ENCODE data around the gene PNMA6E.

PNMA6E gene

DNA sequence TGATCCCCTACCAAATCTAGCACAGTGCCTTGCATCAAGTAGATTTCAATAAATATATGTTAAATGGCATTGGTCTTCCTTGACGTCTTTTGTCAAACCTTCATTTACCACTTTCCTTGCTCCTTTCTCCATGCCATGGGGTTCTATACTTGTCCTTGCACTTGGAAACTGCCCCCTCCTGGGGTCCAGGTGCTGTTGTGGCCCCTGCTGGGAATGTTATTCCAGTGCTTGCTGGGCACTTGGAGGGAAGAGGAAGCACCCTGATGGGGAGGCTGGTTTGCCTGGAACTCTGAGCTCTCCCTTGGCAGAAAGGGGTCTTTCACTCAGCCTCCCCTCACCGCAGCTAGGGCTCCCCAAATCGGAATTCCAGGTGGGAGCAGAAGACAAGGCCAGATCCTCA lies 48.3 kb downstream of the PNMA6E start:
- H3K27ac Mint-ChIP-seq = no peak overlapping the region
- peaks cover 6% of the 10 kb centered on the region for H3K9me3 Mint-ChIP-seq
- H3K36me3 Mint-ChIP-seq (ENCODE audit: low read depth) = peaks cover 28% of the 10 kb centered on the region

DNA sequence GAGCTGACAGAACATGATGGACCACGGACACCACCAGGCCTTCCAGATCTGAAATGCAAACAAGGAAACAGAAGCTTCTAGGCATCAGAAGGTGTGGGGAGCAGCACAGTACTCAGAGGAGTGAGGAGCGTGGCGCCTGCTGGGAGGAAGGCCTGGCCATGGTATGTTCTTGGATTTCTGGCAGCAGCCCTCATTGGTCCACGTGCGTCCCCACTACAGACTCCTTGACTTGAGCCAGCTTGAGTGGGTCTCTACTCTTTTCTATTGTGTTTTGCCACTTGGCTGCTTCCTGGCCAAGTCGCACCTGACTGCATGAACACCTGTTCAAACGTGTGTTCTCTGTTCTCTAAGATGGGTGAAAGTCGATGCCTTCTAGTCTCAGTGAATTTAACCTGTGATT lies 49.2 kb downstream of the PNMA6E start:
- H3K4me3 Mint-ChIP-seq = no peak overlapping the region
- no peak overlapping the region for H3K27ac Mint-ChIP-seq
- no peaks in the 10 kb centered on the region for H3K4me1 Mint-ChIP-seq (ENCODE audit: low read depth)
- no peaks in the 10 kb centered on the region for H3K9me3 Mint-ChIP-seq
- peaks cover 28% of the 10 kb centered on the region for H3K36me3 Mint-ChIP-seq (ENCODE audit: low read depth)
- no peaks in the 10 kb centered on the region for H3K27me3 Mint-ChIP-seq (ENCODE audit: low read depth)
- DNase-seq (ENCODE audit: low spot score) = no peak

More for the DNA sequence above, 48.3 kb downstream of the PNMA6E start:
- DNase-seq (ENCODE audit: low spot score) = no peak
- Mint-ChIP-seq H3K4me1 (ENCODE audit: low read depth) (no peaks in the 10 kb centered on the region), H3K4me3 (no peak overlapping the region), H3K27me3 (ENCODE audit: low read depth) (no peaks in the 10 kb centered on the region)

DNA sequence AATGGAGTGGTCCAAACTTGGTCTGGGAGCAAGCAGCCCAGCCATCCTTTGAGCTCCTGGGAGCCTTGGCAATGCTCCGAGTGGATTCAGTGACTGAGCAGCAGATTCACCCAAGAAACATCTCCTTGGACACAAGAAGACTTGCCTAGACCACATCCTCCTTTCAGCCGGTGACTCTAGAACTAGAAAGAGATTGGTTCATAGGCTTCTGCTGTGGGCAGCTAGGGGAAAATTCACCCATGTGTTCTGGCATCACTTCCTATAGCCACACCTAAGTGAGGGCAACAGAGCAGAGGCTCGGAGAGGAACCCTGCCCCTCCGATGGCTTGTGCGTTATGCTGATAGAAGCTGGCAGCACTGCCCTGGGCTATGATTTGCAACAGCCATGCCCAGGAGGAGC lies 51.2 kb downstream of the PNMA6E start:
- no peaks in the 10 kb centered on the region for H3K27me3 Mint-ChIP-seq (ENCODE audit: low read depth)
- no peaks in the 10 kb centered on the region for H3K9me3 Mint-ChIP-seq
- no peak for DNase-seq (ENCODE audit: low spot score)
- no peaks in the 10 kb centered on the region for H3K4me1 Mint-ChIP-seq (ENCODE audit: low read depth)
- peaks cover 39% of the 10 kb centered on the region for H3K36me3 Mint-ChIP-seq (ENCODE audit: low read depth)
- H3K4me3 Mint-ChIP-seq = no peak overlapping the region
- no peak overlapping the region for H3K27ac Mint-ChIP-seq

DNA sequence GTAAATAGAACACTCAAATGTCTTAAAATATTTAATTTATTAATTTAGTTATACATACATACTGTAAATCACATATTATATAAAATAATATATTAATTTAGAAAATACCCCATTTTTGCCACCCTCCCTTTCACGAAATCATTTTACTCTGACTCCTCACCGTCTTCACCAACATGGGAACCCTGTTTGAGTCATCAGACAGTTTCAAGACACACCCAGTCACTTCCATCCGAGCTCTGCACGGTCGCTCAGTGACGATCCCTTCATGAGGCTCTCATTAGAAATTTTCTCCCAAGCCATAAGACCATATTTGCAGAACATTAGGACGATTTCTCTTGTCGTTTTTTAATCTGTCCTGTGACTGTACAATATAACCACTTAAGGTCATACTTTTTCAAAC lies 52.7 kb downstream of the PNMA6E start:
- Mint-ChIP-seq H3K4me3 (no peak overlapping the region), H3K27me3 (ENCODE audit: low read depth) (no peaks in the 10 kb centered on the region), H3K4me1 (ENCODE audit: low read depth) (peaks cover 11% of the 10 kb centered on the region), H3K27ac (no peak overlapping the region), H3K9me3 (no peaks in the 10 kb centered on the region), H3K36me3 (ENCODE audit: low read depth) (peaks cover 52% of the 10 kb centered on the region)
- DNase-seq (ENCODE audit: low spot score) = no peak

DNA sequence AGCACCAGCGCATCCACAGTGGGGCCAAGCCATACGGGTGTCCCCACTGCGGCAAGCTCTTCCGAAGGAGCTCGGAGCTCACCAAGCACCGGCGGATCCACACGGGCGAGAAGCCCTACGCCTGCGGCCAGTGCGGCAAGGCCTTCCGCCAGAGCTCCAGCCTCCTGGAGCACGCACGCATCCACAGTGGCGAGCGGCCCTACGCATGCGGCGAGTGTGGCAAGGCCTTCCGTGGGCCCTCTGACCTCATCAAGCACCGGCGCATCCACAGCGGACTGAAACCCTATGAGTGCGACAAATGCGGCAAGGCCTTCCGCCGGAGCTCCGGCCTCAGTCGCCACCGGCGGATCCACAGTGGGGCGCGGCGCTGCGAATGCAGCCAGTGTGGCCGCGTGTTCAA lies 53.6 kb downstream of the PNMA6E start:
- no peak for DNase-seq (ENCODE audit: low spot score)
- peaks cover 20% of the 10 kb centered on the region for H3K4me1 Mint-ChIP-seq (ENCODE audit: low read depth)
- no peak overlapping the region for H3K27ac Mint-ChIP-seq
- H3K36me3 Mint-ChIP-seq (ENCODE audit: low read depth) = peaks cover 58% of the 10 kb centered on the region
- H3K4me3 Mint-ChIP-seq = no peak overlapping the region
- no peaks in the 10 kb centered on the region for H3K27me3 Mint-ChIP-seq (ENCODE audit: low read depth)
- no peaks in the 10 kb centered on the region for H3K9me3 Mint-ChIP-seq

Measured in T-helper 2 cell treated with Interferon-gamma antibody and Interleukin-4, amounts not matched to agents 5 μg/mL and 100 μg/mL, for 36 hours (primary cell).